ENCODE measurements around the gene SHROOM3. TPM values are rescaled to one million over a fixed set of nuclear protein-coding genes. Genes with fewer than 3 reads are reported as not detected.
A peak's percentile ranks its signal among the peaks of the same experiment; 100 is the strongest.

Gene SHROOM3
- total RNA-seq, 1 donor from 2014 or later = 6.9 TPM

GRCh38 chr4:76499461-76499860 lies 64.4 kb downstream of the SHROOM3 start:
- intact Hi-C loops (cut with DNase I) = no loop called here

GRCh38 chr4:76502886-76503285 lies 67.9 kb downstream of the SHROOM3 start:
- intact Hi-C loops (cut with DNase I) = loop anchor here (10.0 kb wide), 1 partner anchor 68 kb away; the partner anchor contains the start of gene SHROOM3
- Histone ChIP-seq H3K27me3 (no peaks in the 10 kb centered on the region), H3K4me1 (no peaks in the 10 kb centered on the region), H3K36me3 (no peaks in the 10 kb centered on the region), H3K4me3 (no peak overlapping the region), H3K9me3 (no peaks in the 10 kb centered on the region), H3K27ac (no peak overlapping the region)
- no peak for DNase-seq (ENCODE audit: extremely low spot score in 2 of 2)
- TF ChIP-seq CTCF (IDR thresholded peaks at IDR 0.05) = no peak
- TF ChIP-seq POLR2AphosphoS5 (IDR thresholded peaks at IDR 0.05; ENCODE audit: insufficient read depth in 1 of 2, low read depth in 1 of 2) = no peak
- TF ChIP-seq POLR2A (IDR thresholded peaks at IDR 0.05) = no peak

More at GRCh38 chr4:76499461-76499860, 64.4 kb downstream of the SHROOM3 start:
- TF ChIP-seq POLR2AphosphoS5 (IDR thresholded peaks at IDR 0.05; ENCODE audit: insufficient read depth in 1 of 2, low read depth in 1 of 2) = no peak
- no peak for TF ChIP-seq POLR2A (IDR thresholded peaks at IDR 0.05)
- no peak for TF ChIP-seq CTCF (IDR thresholded peaks at IDR 0.05)
- H3K4me3 ChIP-seq = no peak overlapping the region
- no peaks in the 10 kb centered on the region for H3K27me3 ChIP-seq
- no peaks in the 10 kb centered on the region for H3K36me3 ChIP-seq
- no peak overlapping the region for H3K27ac ChIP-seq
- no peaks in the 10 kb centered on the region for H3K4me1 ChIP-seq
- H3K9me3 ChIP-seq = no peaks in the 10 kb centered on the region
- no peak for DNase-seq (ENCODE audit: extremely low spot score in 2 of 2)

GRCh38 chr4:76504613-76505465 lies 69.8 kb downstream of the SHROOM3 start:
- DNase-seq (ENCODE audit: extremely low spot score in 2 of 2) = no peak
- Histone ChIP-seq H3K36me3 (no peaks in the 10 kb centered on the region), H3K9me3 (no peaks in the 10 kb centered on the region), H3K27ac (no peak overlapping the region), H3K4me3 (no peak overlapping the region), H3K27me3 (no peaks in the 10 kb centered on the region), H3K4me1 (no peaks in the 10 kb centered on the region)
- TF ChIP-seq POLR2A (IDR thresholded peaks at IDR 0.05) = no peak
- TF ChIP-seq POLR2AphosphoS5 (IDR thresholded peaks at IDR 0.05; ENCODE audit: insufficient read depth in 1 of 2, low read depth in 1 of 2) = no peak
- peak; percentile 35 to 57 (median 40) for TF ChIP-seq CTCF (IDR thresholded peaks at IDR 0.05)
- intact Hi-C loops (cut with DNase I) = loop anchor here (10.0 kb wide), 1 partner anchor 70 kb away; the partner anchor contains the start of gene SHROOM3

- TF ChIP-seq POLR2AphosphoS5 (IDR thresholded peaks at IDR 0.05; ENCODE audit: insufficient read depth in 1 of 2, low read depth in 1 of 2) (no peak), CTCF (IDR thresholded peaks at IDR 0.05) (no peak), POLR2A (IDR thresholded peaks at IDR 0.05) (no peak)
- Histone ChIP-seq H3K9me3 (no peaks in the 10 kb centered on the region), H3K27me3 (no peaks in the 10 kb centered on the region), H3K4me1 (no peaks in the 10 kb centered on the region), H3K4me3 (no peak overlapping the region), H3K27ac (no peak overlapping the region), H3K36me3 (no peaks in the 10 kb centered on the region)
- no peak for DNase-seq (ENCODE audit: extremely low spot score in 2 of 2)
- intact Hi-C loops (cut with DNase I) = loop anchor here (10.0 kb wide), 1 partner anchor 243 kb away; no protein-coding TSS in a partner anchor
Observed at GRCh38 chr4:76511947-76512346, 76.9 kb downstream of the SHROOM3 start.

GRCh38 chr4:76513482-76513881 lies 78.5 kb downstream of the SHROOM3 start:
- intact Hi-C loops (cut with DNase I) = loop anchor here (10.0 kb wide), 1 partner anchor 241 kb away; no protein-coding TSS in a partner anchor
- Histone ChIP-seq H3K27ac (no peak overlapping the region), H3K36me3 (no peaks in the 10 kb centered on the region), H3K9me3 (no peaks in the 10 kb centered on the region), H3K4me3 (no peak overlapping the region), H3K4me1 (no peaks in the 10 kb centered on the region), H3K27me3 (no peaks in the 10 kb centered on the region)
- TF ChIP-seq CTCF (IDR thresholded peaks at IDR 0.05) (no peak), POLR2AphosphoS5 (IDR thresholded peaks at IDR 0.05; ENCODE audit: insufficient read depth in 1 of 2, low read depth in 1 of 2) (no peak), POLR2A (IDR thresholded peaks at IDR 0.05) (no peak)
- DNase-seq (ENCODE audit: extremely low spot score in 2 of 2) = no peak
